ENCODE results near the gene IREB2.

DNA sequence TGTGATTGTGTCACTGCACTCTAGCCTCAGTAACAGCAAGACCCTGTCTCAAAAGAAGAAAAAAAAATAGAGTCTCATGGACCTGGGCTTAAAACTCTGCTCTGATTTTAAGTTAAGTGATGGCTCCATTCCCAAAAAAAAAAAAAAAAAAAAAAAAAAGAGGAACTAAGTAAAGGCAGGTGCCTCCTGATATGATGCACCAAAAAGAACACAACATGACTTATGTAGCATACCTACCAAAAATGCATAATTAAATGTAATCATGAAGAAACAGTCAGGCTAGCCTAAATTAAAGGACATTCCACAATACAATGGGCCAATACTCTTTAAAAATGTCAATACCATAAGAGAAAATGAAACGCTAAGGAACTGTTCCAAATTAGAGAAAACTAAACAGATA, 5.4 kb upstream of the IREB2 start:
- TF ChIP-seq, protein P1, sequence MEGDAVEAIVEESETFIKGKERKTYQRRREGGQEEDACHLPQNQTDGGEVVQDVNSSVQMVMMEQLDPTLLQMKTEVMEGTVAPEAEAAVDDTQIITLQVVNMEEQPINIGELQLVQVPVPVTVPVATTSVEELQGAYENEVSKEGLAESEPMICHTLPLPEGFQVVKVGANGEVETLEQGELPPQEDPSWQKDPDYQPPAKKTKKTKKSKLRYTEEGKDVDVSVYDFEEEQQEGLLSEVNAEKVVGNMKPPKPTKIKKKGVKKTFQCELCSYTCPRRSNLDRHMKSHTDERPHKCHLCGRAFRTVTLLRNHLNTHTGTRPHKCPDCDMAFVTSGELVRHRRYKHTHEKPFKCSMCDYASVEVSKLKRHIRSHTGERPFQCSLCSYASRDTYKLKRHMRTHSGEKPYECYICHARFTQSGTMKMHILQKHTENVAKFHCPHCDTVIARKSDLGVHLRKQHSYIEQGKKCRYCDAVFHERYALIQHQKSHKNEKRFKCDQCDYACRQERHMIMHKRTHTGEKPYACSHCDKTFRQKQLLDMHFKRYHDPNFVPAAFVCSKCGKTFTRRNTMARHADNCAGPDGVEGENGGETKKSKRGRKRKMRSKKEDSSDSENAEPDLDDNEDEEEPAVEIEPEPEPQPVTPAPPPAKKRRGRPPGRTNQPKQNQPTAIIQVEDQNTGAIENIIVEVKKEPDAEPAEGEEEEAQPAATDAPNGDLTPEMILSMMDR (IDR thresholded peaks at IDR 0.05; ENCODE audit: insufficient read depth, low read length, poor library complexity, severe bottlenecking) = no peak
- no peak for TF ChIP-seq EZH2phosphoT487 (conservative IDR thresholded peaks at IDR 0.05; ENCODE audit: low read length)

Data from SU-DHL-6 (cell line).